ENCODE results near the gene ZNF507. TPM values are rescaled to one million over a fixed set of nuclear protein-coding genes. Genes with fewer than 3 reads are reported as not detected.
A peak's percentile ranks its signal among the peaks of the same experiment; 100 is the strongest.

The ZNF507 gene
- total RNA-seq, 2 experiments from 2014 or later, result 25.2 to 27.6 TPM

- ChIA-PET POLR2A (no interaction called here), CTCF (interaction anchor here (0.8 to 1.6 kb wide), 3 partner anchors 41 to 1730 kb away, joined by 3 to 4 read pairs (median 3); no protein-coding TSS in a partner anchor)
- peaks cover 20% of the 10 kb centered on the region for H3K4me1 Mint-ChIP-seq
- ATAC-seq (no peak), DNase-seq (no peak)
- peaks cover 8% of the 10 kb centered on the region for H3K36me3 Mint-ChIP-seq (ENCODE audit: low read depth)
- peak overlapping the region; percentile 83 for H3K27ac Mint-ChIP-seq
- H3K9me3 Mint-ChIP-seq (ENCODE audit: low read depth), result no peaks in the 10 kb centered on the region
- intact Hi-C loops (cut with DNase I, micrococcal nuclease), result loop anchor here (2.0 to 10.0 kb wide), 5 partner anchors 58 to 1770 kb away; partner anchors contain the start of genes CEBPG (in 1 of the 2), GPATCH1 (in 1 of the 2) and LSM14A (in 1 of the 2)
- H3K27me3 Mint-ChIP-seq, result no peaks in the 10 kb centered on the region
- peak overlapping the region; percentile 84 for H3K4me3 Mint-ChIP-seq
Measured at GRCh38 chr19:32404213-32404932, 59.0 kb downstream of the ZNF507 start.

- Mint-ChIP-seq H3K9me3 (ENCODE audit: low read depth) (no peaks in the 10 kb centered on the region), H3K27ac (peak overlapping the region; percentile 83), H3K27me3 (no peaks in the 10 kb centered on the region), H3K4me3 (peak overlapping the region; percentile 84), H3K36me3 (ENCODE audit: low read depth) (peaks cover 14% of the 10 kb centered on the region), H3K4me1 (peaks cover 20% of the 10 kb centered on the region)
- ChIA-PET CTCF (interaction anchor here (0.7 to 1.6 kb wide), 3 partner anchors 45 to 1731 kb away, joined by 3 to 4 read pairs (median 3); no protein-coding TSS in a partner anchor), POLR2A (interaction anchor here (0.8 kb wide), 1 partner anchor 60 kb away, joined by 5 read pairs; the partner anchor contains the start of gene ZNF507)
- ATAC-seq (peak; percentile 8), DNase-seq (no peak)
- intact Hi-C loops (cut with DNase I, micrococcal nuclease), result loop anchor here (1.0 to 10.0 kb wide), 11 partner anchors 58 to 1770 kb away; partner anchors contain the start of genes ANKRD27 (in 1 of the 2), CEBPG (in 1 of the 2), GPATCH1 (in 1 of the 2) and LSM14A (in 1 of the 2)
Measured at GRCh38 chr19:32404933-32405430, 59.6 kb downstream of the ZNF507 start.

- DNase-seq (peak; percentile 95), ATAC-seq (peak; percentile 97)
- Mint-ChIP-seq H3K36me3 (ENCODE audit: low read depth) (peaks cover 17% of the 10 kb centered on the region), H3K27me3 (no peaks in the 10 kb centered on the region), H3K4me3 (peak within 1 kb of the TSS; percentile 84), H3K9me3 (ENCODE audit: low read depth) (no peaks in the 10 kb centered on the region), H3K27ac (peak within 1 kb of the TSS; percentile 91), H3K4me1 (peaks cover 20% of the 10 kb centered on the region)
- ChIA-PET POLR2A (interaction anchor here (0.6 to 0.8 kb wide), 2 partner anchors 60 to 300 kb away, joined by 5 to 11 read pairs; partner anchors contain the start of gene ZNF507), CTCF (interaction anchor here (0.7 to 0.8 kb wide), 3 partner anchors 46 to 113 kb away, joined by 3 to 4 read pairs (median 3); partner anchors contain the start of gene ZNF507)
- intact Hi-C loops (cut with DNase I, micrococcal nuclease), result loop anchor here (1.0 to 10.0 kb wide), 12 partner anchors 59 to 1769 kb away; partner anchors contain the start of genes PDCD5 (in 2 of the 2), ANKRD27 (in 1 of the 2), CEBPG (in 1 of the 2) and GPATCH1 (in 1 of the 2)
Measured at GRCh38 chr19:32405431-32406160, 60.2 kb downstream of the ZNF507 start, which contains the start of gene DPY19L3. Gene DPY19L3, plus strand, starts transcription at chr19:32405770. Its CDS starts 2,484 bp downstream, at chr19:32408254.

- H3K27me3 Mint-ChIP-seq, result no peaks in the 10 kb centered on the region
- peak overlapping the region; percentile 84 for H3K4me3 Mint-ChIP-seq
- DNase-seq (no peak), ATAC-seq (no peak)
- intact Hi-C loops (cut with DNase I, micrococcal nuclease), result loop anchor here (2.0 to 10.0 kb wide), 6 partner anchors 174 to 1768 kb away; partner anchors contain the start of genes LSM14A (in 1 of the 2), PDCD5 (in 1 of the 2) and PEPD (in 1 of the 2)
- H3K9me3 Mint-ChIP-seq (ENCODE audit: low read depth), result no peaks in the 10 kb centered on the region
- ChIA-PET POLR2A (interaction anchor here (0.6 kb wide), 1 partner anchor 299 kb away, joined by 11 read pairs; no protein-coding TSS in a partner anchor), CTCF (interaction anchor here (0.7 to 0.8 kb wide), 2 partner anchors 61 to 114 kb away, joined by 3 to 4 read pairs; partner anchors contain the start of gene ZNF507)
- peak overlapping the region; percentile 72 for H3K27ac Mint-ChIP-seq
- peaks cover 20% of the 10 kb centered on the region for H3K4me1 Mint-ChIP-seq
- H3K36me3 Mint-ChIP-seq (ENCODE audit: low read depth), result peaks cover 20% of the 10 kb centered on the region
Measured at GRCh38 chr19:32406161-32407003, 61.0 kb downstream of the ZNF507 start.

- ChIA-PET POLR2A (no interaction called here), CTCF (no interaction called here)
- ATAC-seq (no peak), DNase-seq (no peak)
- Mint-ChIP-seq H3K27me3 (no peaks in the 10 kb centered on the region), H3K36me3 (ENCODE audit: low read depth) (peaks cover 23% of the 10 kb centered on the region), H3K9me3 (ENCODE audit: low read depth) (no peaks in the 10 kb centered on the region), H3K27ac (peak overlapping the region; percentile 47), H3K4me1 (peaks cover 20% of the 10 kb centered on the region), H3K4me3 (peak overlapping the region; percentile 84)
- intact Hi-C loops (cut with DNase I, micrococcal nuclease), result loop anchor here (2.0 to 10.0 kb wide), 6 partner anchors 174 to 1768 kb away; partner anchors contain the start of genes LSM14A (in 1 of the 2), PDCD5 (in 1 of the 2) and PEPD (in 1 of the 2)
Measured at GRCh38 chr19:32407004-32407992, 61.9 kb downstream of the ZNF507 start.

- ChIA-PET POLR2A (no interaction called here), CTCF (no interaction called here)
- Mint-ChIP-seq H3K27ac (no peak overlapping the region), H3K9me3 (ENCODE audit: low read depth) (no peaks in the 10 kb centered on the region), H3K4me1 (no peaks in the 10 kb centered on the region), H3K4me3 (no peak overlapping the region), H3K36me3 (ENCODE audit: low read depth) (peaks cover 28% of the 10 kb centered on the region), H3K27me3 (no peaks in the 10 kb centered on the region)
- intact Hi-C loops (cut with DNase I, micrococcal nuclease), result no loop called here
- DNase-seq (no peak), ATAC-seq (no peak)
Measured at GRCh38 chr19:32415246-32415645, 69.8 kb downstream of the ZNF507 start.

GRCh38 chr19:32415669-32416068, 70.3 kb downstream of the ZNF507 start:
- POLR2A ChIA-PET, result no interaction called here

GRCh38 chr19:32416749-32417456, 71.5 kb downstream of the ZNF507 start:
- POLR2A ChIA-PET, result no interaction called here
- intact Hi-C loops (cut with DNase I, micrococcal nuclease), result no loop called here
- no peaks in the 10 kb centered on the region for H3K27me3 Mint-ChIP-seq
- ATAC-seq (no peak), DNase-seq (no peak)
- H3K36me3 Mint-ChIP-seq (ENCODE audit: low read depth), result peaks cover 22% of the 10 kb centered on the region
- no peak overlapping the region for H3K27ac Mint-ChIP-seq
- H3K4me3 Mint-ChIP-seq, result no peak overlapping the region
- H3K4me1 Mint-ChIP-seq, result peaks cover 6% of the 10 kb centered on the region
- no peaks in the 10 kb centered on the region for H3K9me3 Mint-ChIP-seq (ENCODE audit: low read depth)
- CTCF ChIA-PET, result interaction anchor here (0.5 kb wide), 1 partner anchor 711 kb away, joined by 3 read pairs; no protein-coding TSS in a partner anchor

More at GRCh38 chr19:32415669-32416068, 70.3 kb downstream of the ZNF507 start:
- DNase-seq (no peak), ATAC-seq (no peak)
- Mint-ChIP-seq H3K9me3 (ENCODE audit: low read depth) (no peaks in the 10 kb centered on the region), H3K36me3 (ENCODE audit: low read depth) (peaks cover 27% of the 10 kb centered on the region), H3K4me1 (no peaks in the 10 kb centered on the region), H3K27me3 (no peaks in the 10 kb centered on the region), H3K4me3 (no peak overlapping the region), H3K27ac (no peak overlapping the region)
- intact Hi-C loops (cut with DNase I, micrococcal nuclease), result no loop called here
- CTCF ChIA-PET, result no interaction called here

- intact Hi-C loops (cut with DNase I, micrococcal nuclease), result no loop called here
- Mint-ChIP-seq H3K36me3 (ENCODE audit: low read depth) (peaks cover 13% of the 10 kb centered on the region), H3K4me3 (no peak overlapping the region), H3K9me3 (ENCODE audit: low read depth) (no peaks in the 10 kb centered on the region), H3K27me3 (no peaks in the 10 kb centered on the region), H3K4me1 (peaks cover 11% of the 10 kb centered on the region), H3K27ac (no peak overlapping the region)
- ChIA-PET CTCF (no interaction called here), POLR2A (no interaction called here)
- DNase-seq (no peak), ATAC-seq (no peak)
Measured at GRCh38 chr19:32418155-32418554, 72.7 kb downstream of the ZNF507 start.
